ENCODE measurements around the gene ACLY. TPM values are rescaled to one million over a fixed set of nuclear protein-coding genes. Genes with fewer than 3 reads are reported as not detected.
A peak's percentile ranks its signal among the peaks of the same experiment; 100 is the strongest.

ACLY gene
- total and polyA plus RNA-seq, 2 donors (not counting 1 experiment from before 2014, with no cell fraction given): 40.2 to 91.5 TPM

DNA sequence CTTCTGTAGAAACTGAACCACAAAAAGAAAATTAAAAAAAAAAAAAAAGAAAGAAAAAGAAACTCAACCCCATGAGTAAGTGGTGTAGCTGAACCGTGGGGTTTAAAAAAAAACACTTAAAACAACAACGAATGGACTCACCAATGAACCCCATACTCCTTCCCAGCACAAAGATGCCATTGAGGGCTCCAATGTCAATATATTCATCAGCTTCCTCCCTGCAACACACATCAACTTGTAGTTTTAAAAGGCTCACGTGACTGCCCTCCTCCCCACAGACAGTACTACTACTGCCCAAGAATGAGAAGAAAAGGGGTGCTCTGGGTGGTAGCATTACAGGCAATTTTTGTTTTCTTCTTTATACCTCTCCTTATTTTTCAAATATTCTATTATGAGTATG is 50.2 kb downstream of the ACLY start:
- Mint-ChIP-seq H3K4me1 (peaks cover 6% of the 10 kb centered on the region), H3K27ac (no peak overlapping the region), H3K4me3 (no peak overlapping the region), H3K27me3 (no peaks in the 10 kb centered on the region), H3K9me3 (ENCODE audit: insufficient read depth) (no peaks in the 10 kb centered on the region)
- POLR2A ChIA-PET: no interaction called here
- H3K9me3 ChIP-seq (ENCODE audit: control extremely low read depth in 1 of 3, control insufficient read depth in 2 of 3, insufficient read depth in 1 of 3, low read length in 2 of 3): no peaks in the 10 kb centered on the region
- CTCF ChIA-PET: interaction anchor here (0.6 to 0.8 kb wide), 2 partner anchors 69 to 199 kb away, joined by 3 to 4 read pairs; no protein-coding TSS in a partner anchor
- no peak overlapping the region for H3K4me2 ChIP-seq (replicated peaks; ENCODE audit: low read depth, low read length, poor library complexity, severe bottlenecking)
- WGBS (ENCODE audit: insufficient coverage): 80% methylated on average over 1 of the region's 3 CpGs
- ATAC-seq (ENCODE audit: low read depth): no peak
- H3K4me1 ChIP-seq (ENCODE audit: control insufficient read depth in 2 of 2, insufficient read depth in 2 of 2, low read length in 2 of 2): peaks cover 12 to 14% of the 10 kb centered on the region in 2 donors
- no peak overlapping the region for H3K27ac ChIP-seq (ENCODE audit: low read length in 2 of 2)
- H2AFZ ChIP-seq (ENCODE audit: insufficient read depth, low read depth, low read length, poor library complexity, severe bottlenecking): no peak overlapping the region
- H3K4me3 ChIP-seq (ENCODE audit: control extremely low read depth in 1 of 5, extremely low read depth in 1 of 5, insufficient read depth in 1 of 5, low read depth in 2 of 5, low read length in 4 of 5): no peak overlapping the region
- H3K79me2 ChIP-seq (ENCODE audit: control insufficient read depth, insufficient read depth, low read length): peaks cover 22% of the 10 kb centered on the region
- H3K36me3 ChIP-seq (replicated peaks in 1 of 2; ENCODE audit: control extremely low read depth in 1 of 2, control insufficient read depth in 1 of 2, extremely low read depth in 1 of 2, insufficient read depth in 2 of 2, low read length in 1 of 2): peaks cover 0 to 38% of the 10 kb centered on the region in 2 experiments
- intact Hi-C loops (cut with micrococcal nuclease): no loop called here
- H3K27me3 ChIP-seq (replicated peaks in 1 of 4; ENCODE audit: control extremely low read depth in 1 of 4, control insufficient read depth in 3 of 4, insufficient read depth in 4 of 4, low read length in 3 of 4): no peaks in the 10 kb centered on the region
- peaks cover 11% of the 10 kb centered on the region for H4K20me1 ChIP-seq (ENCODE audit: control insufficient read depth, insufficient read depth, low read length, poor library complexity, severe bottlenecking)
- no peak overlapping the region for H3K9ac ChIP-seq (ENCODE audit: low read length)
- no peak for DNase-seq
- TF ChIP-seq EZH2 (IDR thresholded peaks at IDR 0.05; ENCODE audit: borderline replicate concordance, insufficient read depth, low read depth, low read length, poor library complexity, severe bottlenecking): no peak
- TF ChIP-seq, protein P1, sequence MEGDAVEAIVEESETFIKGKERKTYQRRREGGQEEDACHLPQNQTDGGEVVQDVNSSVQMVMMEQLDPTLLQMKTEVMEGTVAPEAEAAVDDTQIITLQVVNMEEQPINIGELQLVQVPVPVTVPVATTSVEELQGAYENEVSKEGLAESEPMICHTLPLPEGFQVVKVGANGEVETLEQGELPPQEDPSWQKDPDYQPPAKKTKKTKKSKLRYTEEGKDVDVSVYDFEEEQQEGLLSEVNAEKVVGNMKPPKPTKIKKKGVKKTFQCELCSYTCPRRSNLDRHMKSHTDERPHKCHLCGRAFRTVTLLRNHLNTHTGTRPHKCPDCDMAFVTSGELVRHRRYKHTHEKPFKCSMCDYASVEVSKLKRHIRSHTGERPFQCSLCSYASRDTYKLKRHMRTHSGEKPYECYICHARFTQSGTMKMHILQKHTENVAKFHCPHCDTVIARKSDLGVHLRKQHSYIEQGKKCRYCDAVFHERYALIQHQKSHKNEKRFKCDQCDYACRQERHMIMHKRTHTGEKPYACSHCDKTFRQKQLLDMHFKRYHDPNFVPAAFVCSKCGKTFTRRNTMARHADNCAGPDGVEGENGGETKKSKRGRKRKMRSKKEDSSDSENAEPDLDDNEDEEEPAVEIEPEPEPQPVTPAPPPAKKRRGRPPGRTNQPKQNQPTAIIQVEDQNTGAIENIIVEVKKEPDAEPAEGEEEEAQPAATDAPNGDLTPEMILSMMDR (IDR thresholded peaks at IDR 0.05): no peak

DNA sequence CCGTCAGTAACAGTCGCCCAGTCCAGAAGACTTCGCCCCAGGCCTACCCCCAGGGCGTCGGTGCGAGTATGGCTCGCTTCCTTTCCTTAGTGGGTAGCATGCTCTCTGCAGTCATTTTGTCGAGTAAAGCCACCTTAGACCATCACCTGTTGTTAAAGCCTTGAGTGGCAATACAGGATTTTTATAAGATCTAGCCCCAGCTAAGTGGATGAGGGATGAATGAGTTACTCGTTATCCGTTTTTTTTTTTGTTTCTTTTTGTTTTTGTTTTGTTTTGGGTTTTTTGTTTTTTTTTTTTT is 53.2 kb downstream of the ACLY start:
- H3K4me3 ChIP-seq (ENCODE audit: control extremely low read depth in 1 of 5, extremely low read depth in 1 of 5, insufficient read depth in 1 of 5, low read depth in 2 of 5, low read length in 4 of 5): peak overlapping the region in 4 of 5 experiments; percentile 28 to 93 (median 81)
- peak overlapping the region in 1 of 2 donors; percentile 82 for H3K27ac ChIP-seq (ENCODE audit: low read length in 2 of 2)
- H3K9me3 ChIP-seq (ENCODE audit: control extremely low read depth in 1 of 3, control insufficient read depth in 2 of 3, insufficient read depth in 1 of 3, low read length in 2 of 3): no peaks in the 10 kb centered on the region
- ATAC-seq (ENCODE audit: low read depth) (no peak), DNase-seq (no peak)
- intact Hi-C loops (cut with micrococcal nuclease): loop anchor here (1.0 kb wide), 5 partner anchors 30 to 101 kb away; partner anchors contain the start of genes ACLY, CNP, ODAD4 and P3H4
- POLR2A ChIA-PET: interaction anchor here (0.5 to 2.1 kb wide), 9 partner anchors 24 to 1234 kb away, joined by 3 to 13 read pairs (median 3); partner anchors contain the start of genes DNAJC7 and EIF1
- Mint-ChIP-seq H3K4me3 (no peak overlapping the region), H3K27me3 (no peaks in the 10 kb centered on the region), H3K4me1 (peaks cover 17% of the 10 kb centered on the region), H3K27ac (no peak overlapping the region), H3K9me3 (ENCODE audit: insufficient read depth) (no peaks in the 10 kb centered on the region)
- H3K36me3 ChIP-seq (replicated peaks in 1 of 2; ENCODE audit: control extremely low read depth in 1 of 2, control insufficient read depth in 1 of 2, extremely low read depth in 1 of 2, insufficient read depth in 2 of 2, low read length in 1 of 2): peaks cover 0 to 14% of the 10 kb centered on the region in 2 experiments
- H3K9ac ChIP-seq (ENCODE audit: low read length): peak overlapping the region; percentile 78
- peaks cover 30% of the 10 kb centered on the region for H4K20me1 ChIP-seq (ENCODE audit: control insufficient read depth, insufficient read depth, low read length, poor library complexity, severe bottlenecking)
- CTCF ChIA-PET: interaction anchor here (0.6 to 1.5 kb wide), 3 partner anchors 64 to 752 kb away, joined by 3 to 4 read pairs (median 3); partner anchors contain the start of gene CNP
- TF ChIP-seq, protein P1 (IDR thresholded peaks at IDR 0.05): peak; percentile 6
- no peak for TF ChIP-seq EZH2 (IDR thresholded peaks at IDR 0.05; ENCODE audit: borderline replicate concordance, insufficient read depth, low read depth, low read length, poor library complexity, severe bottlenecking)
- H2AFZ ChIP-seq (ENCODE audit: insufficient read depth, low read depth, low read length, poor library complexity, severe bottlenecking): peak overlapping the region; percentile 98
- peaks cover 24 to 27% of the 10 kb centered on the region in 2 donors for H3K4me1 ChIP-seq (ENCODE audit: control insufficient read depth in 2 of 2, insufficient read depth in 2 of 2, low read length in 2 of 2)
- peaks cover 51% of the 10 kb centered on the region for H3K79me2 ChIP-seq (ENCODE audit: control insufficient read depth, insufficient read depth, low read length)
- peak overlapping the region; percentile 85 for H3K4me2 ChIP-seq (replicated peaks; ENCODE audit: low read depth, low read length, poor library complexity, severe bottlenecking)
- H3K27me3 ChIP-seq (replicated peaks in 1 of 4; ENCODE audit: control extremely low read depth in 1 of 4, control insufficient read depth in 3 of 4, insufficient read depth in 4 of 4, low read length in 3 of 4): no peaks in the 10 kb centered on the region
- 0% methylated on average over 7 of the region's 10 CpGs for WGBS (ENCODE audit: insufficient coverage)
